ENCODE data around the gene CEP162.
"Not testable (repeated sequence)": the region's sequence is repeated elsewhere in the genome, so short reads cannot be mapped to it uniquely, and the experiment has no call there.

CEP162 gene

GRCh38 chr6:84227434-84228197, at the start of gene CEP162:
Gene CEP162 (minus strand): TSS chr6:84227643. CDS start chr6:84226393, 1,250 bp downstream.
- peak; percentile 85 for DNase-seq

GRCh38 chr6:84274856-84275255, 47.4 kb upstream of the CEP162 start:
- DNase-seq = no peak

GRCh38 chr6:84273048-84273809, 45.8 kb upstream of the CEP162 start:
- DNase-seq = no peak

GRCh38 chr6:84272298-84272697, 44.9 kb upstream of the CEP162 start:
- no peak for DNase-seq

- no peak for DNase-seq
These were observed 43.7 kb upstream of the CEP162 start for GRCh38 chr6:84271061-84271716.

GRCh38 chr6:84269947-84270733, 42.7 kb upstream of the CEP162 start:
- no peak for DNase-seq

- DNase-seq = no peak
These were observed 41.3 kb upstream of the CEP162 start for GRCh38 chr6:84268781-84269180.

GRCh38 chr6:84263557-84263956, 36.1 kb upstream of the CEP162 start:
- DNase-seq = no peak

- no peak for DNase-seq
These were observed 33.5 kb upstream of the CEP162 start for GRCh38 chr6:84260926-84261325.

GRCh38 chr6:84260196-84260595, 32.8 kb upstream of the CEP162 start:
- DNase-seq = no peak

GRCh38 chr6:84258866-84259265, 31.4 kb upstream of the CEP162 start:
- DNase-seq = no peak

- no peak for DNase-seq
These were observed 30.8 kb upstream of the CEP162 start for GRCh38 chr6:84258268-84258667.

- no peak for DNase-seq
These were observed 28.2 kb upstream of the CEP162 start for GRCh38 chr6:84255641-84256040.

- DNase-seq = no peak
These were observed 25.9 kb upstream of the CEP162 start for GRCh38 chr6:84253380-84253779.

- no peak for DNase-seq
These were observed 24.6 kb upstream of the CEP162 start for GRCh38 chr6:84251891-84252539.

GRCh38 chr6:84249724-84250123, 22.3 kb upstream of the CEP162 start:
- no peak for DNase-seq

GRCh38 chr6:84244416-84245081, 17.1 kb upstream of the CEP162 start:
- not testable (repeated sequence) for DNase-seq

- DNase-seq = no peak
These were observed 15.8 kb upstream of the CEP162 start for GRCh38 chr6:84243240-84243639.

GRCh38 chr6:84242265-84242664, 14.8 kb upstream of the CEP162 start:
- DNase-seq = no peak

GRCh38 chr6:84228198-84228543, 728 bp upstream of the CEP162 start:
- no peak for DNase-seq

- DNase-seq = no peak
These were observed 404 bp downstream of the CEP162 start for GRCh38 chr6:84227044-84227433.

- DNase-seq = no peak
These were observed 3.2 kb downstream of the CEP162 start for GRCh38 chr6:84224251-84224650.
